IMR-90 (cell line): ENCODE data around the gene SYT2. TPM values are rescaled to one million over a fixed set of nuclear protein-coding genes. Genes with fewer than 3 reads are reported as not detected.

Experiments
- ATAC-seq: fragments of 200-7000 bp; cut with Tn5 transposase; 2 replicates; pipeline ENCODE4 v1.9.1; 2020; ENCODE audit warnings: low read depth, mild to moderate bottlenecking, moderate library complexity
- BruUV-seq: library from RNA; stranded (reverse); fragments of 400-500 nt; replicated peaks from 2 replicates; lab custom pipeline; 2021; lab: Mats Ljungman, UMichigan
- CTCF ChIA-PET: fragments of 300-600 bp; formaldehyde crosslinking; extraction: SDS; loops from one replicate; lab custom pipeline; 2021; ENCODE audit warnings: antibody characterized with exemption; lab: Yijun Ruan, JAX
- POLR2A ChIA-PET: fragments of 300-600 bp; sonication (Branson Sonifier 250); formaldehyde crosslinking; loops from one replicate; lab custom pipeline; 2022; ENCODE audit warnings: antibody characterized with exemption; ENCODE audit not compliant: unreplicated experiment; lab: Charles Lee
- DNase-seq: peaks from one replicate; pipeline ENCODE4 v3.0.0; 2013
- H2AFZ ChIP-seq: replicated peaks from 2 replicates; pipeline ENCODE3; 2013; ENCODE audit warnings: low read length, mild to moderate bottlenecking; ENCODE audit not compliant: poor library complexity
- H2AK5ac ChIP-seq: 2 replicates; pipeline ENCODE4 v1.6.1; 2013; ENCODE audit warnings: low read depth, low read length, inconsistent platforms
- H2AK9ac ChIP-seq: replicated peaks from 2 replicates; pipeline ENCODE3; 2013; ENCODE audit warnings: mild to moderate bottlenecking, low read depth, low read length, moderate library complexity; ENCODE audit not compliant: poor library complexity
- H2BK120ac ChIP-seq: 2 replicates; pipeline ENCODE4 v1.6.1; 2013; ENCODE audit warnings: low read depth, low read length, inconsistent platforms
- H2BK15ac ChIP-seq: 3 replicates; pipeline ENCODE4 v1.6.1; 2013; ENCODE audit warnings: low read depth, low read length, inconsistent platforms
- H2BK20ac ChIP-seq: 2 replicates; pipeline ENCODE4 v1.6.1; 2013; ENCODE audit warnings: low read depth, mild to moderate bottlenecking, inconsistent platforms, low read length, moderate library complexity
- H2BK5ac ChIP-seq: 2 replicates; pipeline ENCODE4 v1.6.1; 2013; ENCODE audit warnings: mild to moderate bottlenecking, low read depth, low read length, inconsistent platforms; ENCODE audit not compliant: poor library complexity, severe bottlenecking
- H3K14ac ChIP-seq: replicated peaks from 2 replicates; pipeline ENCODE4 v1.6.1; 2013; ENCODE audit warnings: low read depth, low read length, inconsistent platforms
- H3K18ac ChIP-seq: 2 replicates; pipeline ENCODE4 v1.6.1; 2013; ENCODE audit warnings: low read depth, low read length, control low read depth
- H3K23ac ChIP-seq: 2 replicates; pipeline ENCODE4 v1.6.1; 2013; ENCODE audit warnings: low read depth, low read length, inconsistent platforms
- H3K27ac ChIP-seq: 2 replicates; pipeline ENCODE4 v1.5.1; 2013; ENCODE audit warnings: mild to moderate bottlenecking, control low read depth, low read length; ENCODE audit not compliant: insufficient read depth
- H3K27me3 ChIP-seq: 2 replicates; pipeline ENCODE4 v1.6.1; 2013; ENCODE audit warnings: low read length; ENCODE audit not compliant: control insufficient read depth, insufficient read depth
- H3K36me3 ChIP-seq: 2 replicates; pipeline ENCODE4 v1.6.1; 2013; ENCODE audit warnings: low read length, mixed read lengths; ENCODE audit not compliant: control insufficient read depth, insufficient read depth
- H3K4ac ChIP-seq: 2 replicates; pipeline ENCODE4 v1.6.1; 2013; ENCODE audit warnings: low read depth, low read length, inconsistent platforms
- H3K4me1 ChIP-seq: 2 replicates; pipeline ENCODE4 v1.6.1; 2013; ENCODE audit warnings: low read length, mixed read lengths; ENCODE audit not compliant: control insufficient read depth, insufficient read depth
- H3K4me2 ChIP-seq: 2 replicates; pipeline ENCODE4 v1.6.1; 2013; ENCODE audit warnings: low read depth, mild to moderate bottlenecking, control low read depth, low read length, moderate library complexity
- H3K4me3 ChIP-seq: 2 replicates; pipeline ENCODE4 v1.5.1; 2013; ENCODE audit warnings: low read depth, mild to moderate bottlenecking, control low read depth, low read length, moderate library complexity; ENCODE audit not compliant: insufficient read depth
- H3K56ac ChIP-seq: 2 replicates; pipeline ENCODE4 v1.6.1; 2013; ENCODE audit warnings: low read length, inconsistent platforms; ENCODE audit not compliant: insufficient read depth; ENCODE audit errors: extremely low read depth
- H3K79me1 ChIP-seq, 2 experiments: 2 replicates each; pipeline ENCODE4 v1.6.1; 2013; ENCODE audit warnings: low read length in 2 of 2, inconsistent platforms in 1 of 2, low read depth in 1 of 2
- H3K9ac ChIP-seq: 2 replicates; pipeline ENCODE4 v1.6.1; 2013; ENCODE audit warnings: low read depth, low read length, control low read depth
- H3K9me1 ChIP-seq: 2 replicates; pipeline ENCODE4 v1.6.1; 2013; ENCODE audit warnings: low read length, inconsistent platforms; ENCODE audit not compliant: insufficient read depth
- H3K9me3 ChIP-seq: 2 replicates; pipeline ENCODE4 v1.6.1; 2013; ENCODE audit warnings: low read length; ENCODE audit not compliant: control insufficient read depth, insufficient read depth
- H4K20me1 ChIP-seq: 2 replicates; pipeline ENCODE4 v1.6.1; 2013; ENCODE audit warnings: low read length, inconsistent platforms; ENCODE audit not compliant: insufficient read depth
- H4K5ac ChIP-seq: 2 replicates; pipeline ENCODE4 v1.6.1; 2013; ENCODE audit warnings: mild to moderate bottlenecking, low read depth, low read length, control low read depth
- H4K8ac ChIP-seq, 2 experiments: 2 replicates each; pipeline ENCODE4 v1.6.1; 2013; ENCODE audit warnings: low read depth in 2 of 2, low read length in 2 of 2, control low read depth in 1 of 2, inconsistent platforms in 1 of 2
- H4K91ac ChIP-seq: 2 replicates; pipeline ENCODE4 v1.6.1; 2013; ENCODE audit warnings: low read depth, low read length, inconsistent platforms; ENCODE audit not compliant: insufficient read depth
- CEBPB ChIP-seq: IDR thresholded peaks from 2 replicates; pipeline ENCODE4 v1.6.1; 2012; ENCODE audit warnings: low read depth, low read length, improper control_type of control experiment
- FOS ChIP-seq: fragments of 150-350 bp; IDR thresholded peaks from 2 replicates; pipeline ENCODE4 v1.6.1; 2016; ENCODE audit warnings: low read depth, low read length
- NFE2L2 ChIP-seq: fragments of 150-350 bp; IDR thresholded peaks from 2 replicates; pipeline ENCODE4 v1.6.1; 2016; ENCODE audit warnings: low read depth, mild to moderate bottlenecking, low read length
- POLR2A ChIP-seq: IDR thresholded peaks from 2 replicates; pipeline ENCODE4 v1.6.1; 2012; ENCODE audit warnings: mild to moderate bottlenecking, low read depth, low read length
- RAD21 ChIP-seq: IDR thresholded peaks from 2 replicates; pipeline ENCODE4 v1.6.1; 2012; ENCODE audit warnings: low read length, improper control_type of control experiment
- WGBS, 2 experiments: methylation state at CpG; one replicate each; pipeline versions ENCODE4 v1.1.5 to v1.1.7; 2013; ENCODE audit warnings: missing lambda C conversion rate in 2 of 2; ENCODE audit not compliant: insufficient read length in 1 of 2; ENCODE audit errors: extremely low coverage in 2 of 2; 5-methylcytosine and 5-hydroxymethylcytosine counted together
- dilution Hi-C: fragments of 300-500 bp; cut with HindIII; formaldehyde crosslinking; loops from one replicate; pipeline ENCODE4 v1.14.3; 2018; ENCODE audit warnings: low sequenced_read_pairs; ENCODE audit not compliant: unreplicated experiment
- in situ Hi-C: fragments of 300-500 bp; cut with MboI; formaldehyde crosslinking; loops from 3 replicates; pipeline ENCODE4 v1.14.3; 2019; ENCODE audit warnings: low sequenced_read_pairs, inconsistent platforms, mixed read lengths
- intact Hi-C: fragments of 100-400 bp; cut with micrococcal nuclease; formaldehyde crosslinking; loops from 2 replicates; pipeline ENCODE4 v1.10.0; 2022
- polyA plus RNA-seq, 3 experiments: library from polyadenylated mRNA; depleted of rRNA; stranded (reverse); fragments of >200 nt; gene quantifications; 2 replicates each; pipeline ENCODE4 v1.2.3, GENCODE V29; 2012; ENCODE audit warnings: low replicate concordance in 1 of 3
- total RNA-seq: library from RNA; depleted of rRNA; stranded (reverse); fragments of >200 nt; gene quantifications from 2 replicates; pipeline ENCODE4 v1.2.3, GENCODE V29; 2012

The SYT2 gene
- total and polyA plus RNA-seq, 2 of the 4 experiments (the other 2 are of a cell fraction) = under 0.01 TPM

DNA sequence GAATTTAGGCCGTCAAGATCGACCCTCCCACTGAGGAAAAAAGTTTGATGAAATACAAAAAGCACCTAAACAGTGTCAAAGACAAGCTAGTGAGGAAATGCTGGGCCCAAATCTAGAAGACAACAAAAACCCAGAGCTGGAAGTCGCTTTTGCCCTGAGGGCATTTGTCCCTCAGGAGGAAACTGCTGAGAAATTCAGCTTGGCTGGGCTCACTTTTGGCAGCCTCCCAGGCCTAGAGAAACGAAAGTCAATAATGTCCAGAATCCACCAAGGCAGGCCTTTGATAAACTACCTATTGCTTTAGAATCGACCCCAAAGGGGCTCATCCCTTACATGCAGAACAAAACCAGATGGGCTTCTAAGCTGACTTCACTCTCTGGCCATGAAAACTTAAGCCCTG lies 38.9 kb downstream of the SYT2 start:
- no peak overlapping the region for H2BK5ac ChIP-seq
- H3K18ac ChIP-seq = no peak overlapping the region
- no peak overlapping the region for H3K23ac ChIP-seq
- intact Hi-C loops (no loop called here), dilution Hi-C loops (no loop called here), in situ Hi-C loops (no loop called here)
- BruUV-seq = no TSS peak
- no peak overlapping the region for H3K56ac ChIP-seq
- no peaks in the 10 kb centered on the region for H3K9me1 ChIP-seq
- H3K4ac ChIP-seq = no peak overlapping the region
- no peak for ATAC-seq
- no peak overlapping the region for H3K4me3 ChIP-seq
- CTCF ChIA-PET = no interaction called here
- H2BK20ac ChIP-seq = no peak overlapping the region
- POLR2A ChIA-PET = interaction anchor here (0.6 kb wide), 1 partner anchor 614 kb away, joined by 3 read pairs; no protein-coding TSS in a partner anchor
- TF ChIP-seq FOS (no peak), RAD21 (no peak), CEBPB (no peak), NFE2L2 (no peak), POLR2A (no peak)
- H3K14ac ChIP-seq = no peak overlapping the region
- no peak overlapping the region for H2AFZ ChIP-seq
- no peaks in the 10 kb centered on the region for H4K20me1 ChIP-seq
- no peaks in the 10 kb centered on the region for H3K36me3 ChIP-seq
- H3K9me3 ChIP-seq = no peaks in the 10 kb centered on the region
- no peak overlapping the region for H3K9ac ChIP-seq
- H3K27ac ChIP-seq = no peak overlapping the region
- H4K8ac ChIP-seq = no peak overlapping the region
- no peak for DNase-seq
- no peak overlapping the region for H2AK9ac ChIP-seq
- WGBS, 2 experiments = 76% methylated on average over 3 of the region's 5 CpGs; no CpG with 5 or more reads in 1 of the 2 experiments
- no peak overlapping the region for H4K5ac ChIP-seq
- peaks cover 43% of the 10 kb centered on the region for H3K27me3 ChIP-seq
- no peaks in the 10 kb centered on the region for H3K4me1 ChIP-seq
- H3K4me2 ChIP-seq = no peak overlapping the region
- no peaks in the 10 kb centered on the region for H3K79me1 ChIP-seq
- H4K91ac ChIP-seq = no peak overlapping the region
- no peak overlapping the region for H2BK15ac ChIP-seq
- no peak overlapping the region for H2AK5ac ChIP-seq
- H2BK120ac ChIP-seq = no peak overlapping the region
